PC-3 (cell line): ENCODE results near the gene MPV17. TPM values are rescaled to one million over a fixed set of nuclear protein-coding genes. Genes with fewer than 3 reads are reported as not detected.

ENCODE experiments used
- ATAC-seq: fragments of 200-7000 bp; cut with Tn5 transposase; 2 replicates; pipeline ENCODE4 v1.9.1; 2020; ENCODE audit warnings: mild to moderate bottlenecking, moderate library complexity
- BruUV-seq: library from RNA; stranded (reverse); fragments of 400-500 nt; replicated peaks from 2 replicates; lab custom pipeline; 2021; lab: Mats Ljungman, UMichigan
- CTCF ChIA-PET: fragments of 300-600 bp; sonication (Branson Sonifier 250); formaldehyde crosslinking; loops from one replicate; lab custom pipeline; 2022; ENCODE audit warnings: antibody characterized with exemption; lab: Charles Lee
- POLR2A ChIA-PET: fragments of 300-600 bp; sonication (Branson Sonifier 250); formaldehyde crosslinking; loops from one replicate; lab custom pipeline; 2022; ENCODE audit warnings: antibody characterized with exemption; ENCODE audit not compliant: unreplicated experiment; lab: Charles Lee
- DNase-seq: peaks from one replicate; pipeline ENCODE4 v3.0.0-alpha.2; 2015
- H2AFZ ChIP-seq: fragments of 300-600 bp; sonication (generic); 2 replicates; pipeline ENCODE4 v1.6.0; 2016; ENCODE audit warnings: antibody characterized with exemption, low read length
- H3F3A ChIP-seq: fragments of 300-600 bp; sonication (generic); one replicate; pipeline ENCODE4 v1.6.0; 2017; ENCODE audit warnings: antibody characterized with exemption, low read length, control low read depth, mild to moderate bottlenecking; ENCODE audit not compliant: unreplicated experiment
- H3K27ac ChIP-seq: fragments of 300-600 bp; sonication (generic); 2 replicates; pipeline ENCODE4 v1.5.1; 2016; ENCODE audit warnings: mild to moderate bottlenecking, low read length
- H3K27me3 ChIP-seq: fragments of 300-600 bp; sonication (generic); 2 replicates; pipeline ENCODE4 v1.6.1; 2016; ENCODE audit warnings: low read length, mixed read lengths
- H3K36me3 ChIP-seq: fragments of 300-600 bp; sonication (generic); 2 replicates; pipeline ENCODE4 v1.6.1; 2016; ENCODE audit warnings: low read depth, mixed run types, low read length, mixed read lengths
- H3K4me1 ChIP-seq: fragments of 300-600 bp; sonication (generic); 2 replicates; pipeline ENCODE4 v1.5.1; 2016; ENCODE audit warnings: low read length; ENCODE audit not compliant: insufficient read depth
- H3K4me2 ChIP-seq: fragments of 300-600 bp; sonication (generic); 2 replicates; pipeline ENCODE4 v1.6.0; 2016; ENCODE audit warnings: low read length
- H3K4me3 ChIP-seq: fragments of 300-600 bp; sonication (generic); 2 replicates; pipeline ENCODE4 v1.5.1; 2016; ENCODE audit warnings: mild to moderate bottlenecking, low read length, mixed read lengths
- H3K79me2 ChIP-seq: fragments of 300-600 bp; sonication (generic); 2 replicates; pipeline ENCODE4 v1.6.1; 2017; ENCODE audit warnings: low read length, mixed read lengths
- H3K9ac ChIP-seq: fragments of 300-600 bp; sonication (generic); 2 replicates; pipeline ENCODE4 v1.6.0; 2016; ENCODE audit warnings: mild to moderate bottlenecking, low read length
- H3K9me2 ChIP-seq: fragments of 300-600 bp; sonication (generic); replicated peaks from 2 replicates; pipeline ENCODE4 v1.6.1; 2016; ENCODE audit warnings: mixed run types, low read length, mixed read lengths
- H3K9me3 ChIP-seq: fragments of 300-600 bp; sonication (generic); 2 replicates; pipeline ENCODE4 v1.6.1; 2016; ENCODE audit warnings: low read length, mixed read lengths
- H4K20me1 ChIP-seq: fragments of 300-600 bp; sonication (generic); 2 replicates; pipeline ENCODE4 v1.6.1; 2016; ENCODE audit warnings: low read length, mixed read lengths
- CTCF ChIP-seq: fragments of 300-600 bp; sonication (generic); conservative IDR thresholded peaks from 2 replicates; pipeline ENCODE4 v1.5.1; 2017; ENCODE audit warnings: antibody characterized with exemption, low read depth, mild to moderate bottlenecking, low read length
- EZH2 ChIP-seq: fragments of 300-600 bp; sonication (generic); IDR thresholded peaks from one replicate; pipeline ENCODE4 v1.6.1; 2017; ENCODE audit warnings: antibody characterized with exemption, mild to moderate bottlenecking, low read length; ENCODE audit not compliant: unreplicated experiment
- EZH2phosphoT487 ChIP-seq: fragments of 300-600 bp; sonication (generic); IDR thresholded peaks from 2 replicates; pipeline ENCODE4 v1.6.1; 2018; ENCODE audit warnings: mild to moderate bottlenecking, antibody characterized with exemption, low read length, borderline replicate concordance
- intact Hi-C: fragments of 100-400 bp; cut with micrococcal nuclease; formaldehyde crosslinking; loops from 2 replicates; pipeline ENCODE4 v1.9.0; 2023
- total RNA-seq: library from RNA; depleted of rRNA; stranded (reverse); fragments of >200 nt; gene quantifications from 2 replicates; pipeline ENCODE4 v1.2.3, GENCODE V29; 2014

Gene MPV17
- total RNA-seq, 1 experiment from 2014 or later = 59.2 TPM

GRCh38 chr2:27316655-27317412 lies 6.1 kb downstream of the MPV17 start:
- Histone ChIP-seq H3K27me3 (no peaks in the 10 kb centered on the region), H3K9me3 (no peaks in the 10 kb centered on the region), H4K20me1 (no peaks in the 10 kb centered on the region), H3F3A (no peaks in the 10 kb centered on the region), H3K9me2 (no peaks in the 10 kb centered on the region), H3K4me3 (no peak overlapping the region), H3K4me2 (no peak overlapping the region), H3K79me2 (peaks cover 5% of the 10 kb centered on the region; the same call in 1 of the 2 replicates), H3K9ac (no peak overlapping the region), H3K4me1 (peaks cover 13% of the 10 kb centered on the region), H2AFZ (no peak overlapping the region), H3K27ac (no peak overlapping the region), H3K36me3 (no peaks in the 10 kb centered on the region)
- CTCF ChIA-PET = no interaction called here
- DNase-seq (no peak), ATAC-seq (no peak)
- intact Hi-C loops = no loop called here
- POLR2A ChIA-PET = interaction anchor here (0.6 kb wide), 1 partner anchor 141 kb away, joined by 3 read pairs; no protein-coding TSS in a partner anchor
- no TSS peak for BruUV-seq
- TF ChIP-seq CTCF (no peak), EZH2 (no peak), EZH2phosphoT487 (no peak)

DNA sequence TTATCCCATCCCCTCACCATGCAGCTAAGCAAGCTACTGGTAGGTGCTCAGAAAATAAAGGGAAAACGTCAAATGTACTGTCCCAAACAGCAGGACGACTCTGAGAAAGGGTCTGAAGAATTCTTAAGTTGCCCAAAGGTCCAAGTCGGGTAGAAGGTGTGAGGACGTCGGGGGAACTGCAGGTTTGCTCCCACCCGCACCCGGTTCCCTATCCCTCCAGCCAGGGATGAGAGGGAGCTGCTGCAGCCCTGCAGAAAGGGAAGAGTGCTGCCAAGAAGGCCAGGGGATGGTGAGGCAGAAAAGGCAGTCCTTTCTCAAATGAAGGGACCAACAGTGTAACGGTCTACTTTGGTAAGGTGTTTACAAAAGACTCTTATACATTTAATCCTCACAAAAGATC lies 7.8 kb downstream of the MPV17 start:
- TF ChIP-seq EZH2phosphoT487 (no peak), EZH2 (no peak), CTCF (no peak)
- H3K4me1 ChIP-seq = no peaks in the 10 kb centered on the region
- no peaks in the 10 kb centered on the region for H3K27me3 ChIP-seq
- no peak overlapping the region for H3K27ac ChIP-seq
- intact Hi-C loops = no loop called here
- POLR2A ChIA-PET = no interaction called here
- BruUV-seq = no TSS peak
- CTCF ChIA-PET = no interaction called here
- DNase-seq (no peak), ATAC-seq (no peak)
- H3K4me3 ChIP-seq = no peak overlapping the region
- no peak overlapping the region for H2AFZ ChIP-seq
- no peaks in the 10 kb centered on the region for H3K9me2 ChIP-seq
- no peak overlapping the region for H3K4me2 ChIP-seq
- H3K36me3 ChIP-seq = no peaks in the 10 kb centered on the region
- no peaks in the 10 kb centered on the region for H4K20me1 ChIP-seq
- no peaks in the 10 kb centered on the region for H3F3A ChIP-seq
- no peaks in the 10 kb centered on the region for H3K9me3 ChIP-seq
- no peak overlapping the region for H3K9ac ChIP-seq
- no peaks in the 10 kb centered on the region for H3K79me2 ChIP-seq

DNA sequence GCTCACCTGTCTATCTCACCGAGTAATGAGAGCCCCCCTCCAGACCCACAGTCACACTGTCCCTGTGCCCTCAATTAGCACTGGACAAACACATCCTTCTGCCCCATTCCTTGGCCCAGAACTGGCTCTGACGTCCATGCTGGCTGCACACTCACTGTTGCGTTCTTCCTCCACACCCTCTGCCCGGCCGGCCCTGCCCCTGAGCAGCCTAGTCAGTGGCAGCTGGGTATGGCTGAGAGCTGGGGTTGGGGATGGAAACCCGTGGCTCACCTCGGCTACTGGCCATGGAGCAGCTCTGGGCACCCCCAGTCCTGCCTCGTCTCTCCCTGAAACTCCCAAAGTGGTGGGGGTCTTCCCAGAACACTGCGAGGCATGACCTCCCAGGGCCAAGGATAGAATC lies 8.2 kb downstream of the MPV17 start:
- Histone ChIP-seq H3K9me3 (no peaks in the 10 kb centered on the region), H3K4me1 (no peaks in the 10 kb centered on the region), H4K20me1 (no peaks in the 10 kb centered on the region), H3K27ac (no peak overlapping the region), H3K9me2 (no peaks in the 10 kb centered on the region), H3K4me2 (no peak overlapping the region), H3F3A (no peaks in the 10 kb centered on the region), H3K27me3 (no peaks in the 10 kb centered on the region), H3K9ac (no peak overlapping the region), H2AFZ (no peak overlapping the region), H3K79me2 (no peaks in the 10 kb centered on the region), H3K4me3 (no peak overlapping the region), H3K36me3 (no peaks in the 10 kb centered on the region)
- BruUV-seq = no TSS peak
- ChIA-PET POLR2A (no interaction called here), CTCF (no interaction called here)
- ATAC-seq (no peak), DNase-seq (no peak)
- TF ChIP-seq EZH2 (no peak), EZH2phosphoT487 (no peak), CTCF (no peak)
- intact Hi-C loops = no loop called here
